Psoas muscle (tissue), 8 donors: ENCODE results near the gene EEF1AKMT1. TPM values are rescaled to one million over a fixed set of nuclear protein-coding genes. Genes with fewer than 3 reads are reported as not detected.

Experiments
- ATAC-seq, 4 donors: fragments of 200-7000 bp; cut with Tn5 transposase; one replicate each; pipeline ENCODE4 v1.9.1; 2020; ENCODE audit warnings: moderate library complexity in 3 of 4, mild to moderate bottlenecking in 2 of 4
- DNase-seq, 2 donors: peaks; one replicate each; pipeline ENCODE4 v3.0.0-alpha.2; 2020
- H3K27ac ChIP-seq: fragments of 200-600 bp; one replicate; pipeline ENCODE4 v1.8.0; 2022
- H3K27me3 ChIP-seq, 3 donors: fragments of 200-600 bp in 1 of 3; one replicate each; pipeline versions ENCODE4 v1.6.1 to v1.8.0; 2013 to 2022; ENCODE audit warnings: low read length in 2 of 3, mild to moderate bottlenecking in 2 of 3, moderate library complexity in 1 of 3; ENCODE audit not compliant: insufficient read depth in 3 of 3
- H3K36me3 ChIP-seq, 2 donors: fragments of 200-600 bp in 1 of 2; one replicate each; pipeline versions ENCODE4 v1.6.1 to v1.8.0; 2013 to 2022; ENCODE audit warnings: low read depth in 1 of 2, mild to moderate bottlenecking in 1 of 2, moderate library complexity in 1 of 2; ENCODE audit not compliant: insufficient read depth in 1 of 2
- H3K4me1 ChIP-seq: fragments of 200-600 bp; one replicate; pipeline ENCODE4 v1.8.0; 2022
- H3K4me3 ChIP-seq: fragments of 200-600 bp; one replicate; pipeline ENCODE4 v1.8.0; 2022; ENCODE audit warnings: mild to moderate bottlenecking
- H3K9me3 ChIP-seq: fragments of 200-600 bp; one replicate; pipeline ENCODE4 v1.8.0; 2022
- WGBS, 3 donors: extraction: QIAGEN DNeasy Blood & Tissue Kit; methylation state at CpG; one replicate each; pipeline versions ENCODE4 v1.1.6 to v1.1.7; 2013; 5-methylcytosine and 5-hydroxymethylcytosine counted together
- intact Hi-C, 2 donors: fragments of 100-400 bp; cut with DNase I; formaldehyde crosslinking; loops; one replicate each; pipeline versions ENCODE4 v1.11.0 to v1.14.2; 2022
- polyA plus RNA-seq, 3 donors: library from polyadenylated mRNA; stranded (reverse); fragments of 200-250 nt; gene quantifications; one replicate each; pipeline ENCODE4 v1.2.3, GENCODE V29; 2013
- total RNA-seq, 4 donors: library from RNA; stranded (reverse); fragmentation: NEBNext Ultra II Directional in 2 of 4; extraction: Animal tissue kit (Norgen Biotek cat#: 25700) in 2 of 4; gene quantifications; one replicate each; pipeline versions ENCODE4 v1.2.1 to v1.2.4, GENCODE V29; 2021 to 2023
- TF ChIP-seq, protein P1 (sequence below): fragments of 200-600 bp; IDR thresholded peaks from one replicate; pipeline ENCODE4 v1.8.0; 2022; ENCODE audit warnings: antibody characterized with exemption
- donor health status: healthy with polysubstance abuse.
- donor health status: DM: no; HTN: no; CAD: no; lungs with moderate emphysema.
- donor health status: Bipolar disorder and iron deficiency.
- donor health status: healthy.
- donor health status: DM: yes; HTN: yes; CAD: no.
- donor health status: DM: no; HTN: no; CAD: no.
- donor health status: DM: no; HTN: no; CAD: no.
- donor health status: DM: yes; HTN: yes; CAD: no.

EEF1AKMT1 gene
- total and polyA plus RNA-seq, 7 donors, result 5.1 to 9.9 (median 8.2) TPM

- H3K27ac ChIP-seq, result no peak overlapping the region
- no peaks in the 10 kb centered on the region for H3K36me3 ChIP-seq
- no peak for DNase-seq
- TF ChIP-seq, protein P1, sequence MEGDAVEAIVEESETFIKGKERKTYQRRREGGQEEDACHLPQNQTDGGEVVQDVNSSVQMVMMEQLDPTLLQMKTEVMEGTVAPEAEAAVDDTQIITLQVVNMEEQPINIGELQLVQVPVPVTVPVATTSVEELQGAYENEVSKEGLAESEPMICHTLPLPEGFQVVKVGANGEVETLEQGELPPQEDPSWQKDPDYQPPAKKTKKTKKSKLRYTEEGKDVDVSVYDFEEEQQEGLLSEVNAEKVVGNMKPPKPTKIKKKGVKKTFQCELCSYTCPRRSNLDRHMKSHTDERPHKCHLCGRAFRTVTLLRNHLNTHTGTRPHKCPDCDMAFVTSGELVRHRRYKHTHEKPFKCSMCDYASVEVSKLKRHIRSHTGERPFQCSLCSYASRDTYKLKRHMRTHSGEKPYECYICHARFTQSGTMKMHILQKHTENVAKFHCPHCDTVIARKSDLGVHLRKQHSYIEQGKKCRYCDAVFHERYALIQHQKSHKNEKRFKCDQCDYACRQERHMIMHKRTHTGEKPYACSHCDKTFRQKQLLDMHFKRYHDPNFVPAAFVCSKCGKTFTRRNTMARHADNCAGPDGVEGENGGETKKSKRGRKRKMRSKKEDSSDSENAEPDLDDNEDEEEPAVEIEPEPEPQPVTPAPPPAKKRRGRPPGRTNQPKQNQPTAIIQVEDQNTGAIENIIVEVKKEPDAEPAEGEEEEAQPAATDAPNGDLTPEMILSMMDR, result no peak
- WGBS, 3 donors, result 90 to 96% (median 92%) methylated on average over 9 of the region's 9 CpGs
- H3K9me3 ChIP-seq, result no peaks in the 10 kb centered on the region
- peaks cover 13% of the 10 kb centered on the region for H3K4me1 ChIP-seq
- ATAC-seq, result no peak
- no peak overlapping the region for H3K4me3 ChIP-seq
- intact Hi-C loops, result loop anchor here (5.0 to 10.0 kb wide), 2 partner anchors 202 to 205 kb away; no protein-coding TSS in a partner anchor
- H3K27me3 ChIP-seq, result peaks cover 0 to 22% (median 0%) of the 10 kb centered on the region in 3 donors
Observed at GRCh38 chr13:20699715-20700114, 74.0 kb downstream of the EEF1AKMT1 start.

GRCh38 chr13:20696073-20696472, 77.7 kb downstream of the EEF1AKMT1 start:
- WGBS, 3 donors, result 67 to 76% (median 69%) methylated on average over 4 of the region's 4 CpGs
- no peaks in the 10 kb centered on the region for H3K9me3 ChIP-seq
- no peak for DNase-seq
- H3K4me1 ChIP-seq, result no peaks in the 10 kb centered on the region
- H3K27me3 ChIP-seq, result peaks cover 0 to 13% (median 0%) of the 10 kb centered on the region in 3 donors
- intact Hi-C loops, result loop anchor here in 1 of 2 donors (10.0 kb wide), 1 partner anchor 201 kb away; no protein-coding TSS in a partner anchor
- TF ChIP-seq, protein P1, result no peak
- no peak overlapping the region for H3K4me3 ChIP-seq
- H3K27ac ChIP-seq, result no peak overlapping the region
- peaks cover 0 to 5% of the 10 kb centered on the region in 2 donors for H3K36me3 ChIP-seq
- ATAC-seq, result no peak

GRCh38 chr13:20691616-20692015, 82.1 kb downstream of the EEF1AKMT1 start:
- TF ChIP-seq, protein P1, result no peak
- no peak overlapping the region for H3K4me3 ChIP-seq
- 68 to 70% (median 70%) methylated on average over 4 of the region's 4 CpGs for WGBS, 3 donors
- no peaks in the 10 kb centered on the region for H3K4me1 ChIP-seq
- intact Hi-C loops, result loop anchor here in 1 of 2 donors (10.0 kb wide), 1 partner anchor 197 kb away; no protein-coding TSS in a partner anchor
- H3K36me3 ChIP-seq, result peaks cover 0 to 23% of the 10 kb centered on the region in 2 donors
- H3K9me3 ChIP-seq, result no peaks in the 10 kb centered on the region
- DNase-seq (no peak), ATAC-seq (no peak)
- no peak overlapping the region for H3K27ac ChIP-seq
- H3K27me3 ChIP-seq, result no peaks in the 10 kb centered on the region

DNA sequence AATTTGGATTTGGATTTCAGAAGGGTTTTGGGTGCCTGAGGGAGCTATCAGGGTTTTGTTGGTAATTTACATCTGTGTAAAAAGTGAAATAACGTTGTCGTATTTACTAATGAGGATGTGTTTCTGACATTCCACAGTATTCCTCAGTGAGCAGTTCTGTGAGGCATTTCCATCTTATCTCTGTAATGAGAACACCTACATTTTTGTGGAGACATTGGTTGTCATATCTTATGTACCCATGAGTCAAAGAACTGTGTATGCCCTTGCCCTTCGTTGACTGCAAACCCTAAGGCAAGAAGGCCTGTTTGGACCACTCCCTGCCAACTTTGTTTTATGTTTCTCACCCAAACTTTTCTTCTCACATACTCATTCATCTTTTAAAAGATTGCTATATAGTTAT, 84.5 kb downstream of the EEF1AKMT1 start:
- H3K4me1 ChIP-seq, result no peaks in the 10 kb centered on the region
- TF ChIP-seq, protein P1, result no peak
- no peaks in the 10 kb centered on the region for H3K9me3 ChIP-seq
- no peaks in the 10 kb centered on the region for H3K27me3 ChIP-seq
- no peak for DNase-seq
- intact Hi-C loops, result no loop called here
- ATAC-seq, result no peak
- H3K4me3 ChIP-seq, result no peak overlapping the region
- H3K27ac ChIP-seq, result no peak overlapping the region
- peaks cover 0 to 23% of the 10 kb centered on the region in 2 donors for H3K36me3 ChIP-seq
- 95 to 96% (median 96%) methylated on average over 3 of the region's 3 CpGs for WGBS, 3 donors
